Thyroid gland (tissue), 4 donors: ENCODE results near the gene NRDE2. TPM values are rescaled to one million over a fixed set of nuclear protein-coding genes. Genes with fewer than 3 reads are reported as not detected.
"Not testable (repeated sequence)": the region's sequence is repeated elsewhere in the genome, so short reads cannot be mapped to it uniquely, and the experiment has no call there.

ENCODE experiments used
- DNase-seq, 2 donors: peaks; one replicate each; pipeline ENCODE4 v3.0.0-alpha.2; 2019
- H3K27ac ChIP-seq, 3 donors: fragments of 200-600 bp; sonication (generic); 1 replicate in 2 of 3; 2 replicates in 1 of 3; pipeline ENCODE4 v1.5.1; 2016 to 2019; ENCODE audit warnings: mild to moderate bottlenecking in 1 of 3, moderate library complexity in 1 of 3
- H3K27me3 ChIP-seq: fragments of 200-600 bp; sonication (generic); one replicate; pipeline ENCODE4 v1.5.1; 2019
- H3K36me3 ChIP-seq, 2 donors: fragments of 200-600 bp; sonication (generic); one replicate each; pipeline ENCODE4 v1.5.1; 2016 to 2019
- H3K4me1 ChIP-seq, 2 donors: fragments of 200-600 bp; sonication (generic); one replicate each; pipeline ENCODE4 v1.5.1; 2017 to 2019
- H3K4me3 ChIP-seq, 3 donors: fragments of 200-600 bp; sonication (generic); replicated peaks in 1 of 3; 1 replicate in 2 of 3; 2 replicates in 1 of 3; pipeline ENCODE4 v1.5.1; 2016; ENCODE audit warnings: mild to moderate bottlenecking in 1 of 3
- H3K9me3 ChIP-seq: fragments of 200-600 bp; sonication (generic); one replicate; pipeline ENCODE4 v1.5.1; 2017
- POLR2A ChIP-seq, 2 donors: fragments of 450-650 bp; IDR thresholded peaks; one replicate each; pipeline ENCODE4 v1.6.1; 2017; ENCODE audit warnings: antibody characterized with exemption in 2 of 2, mild to moderate bottlenecking in 2 of 2, moderate library complexity in 1 of 2
- WGBS, 2 donors: methylation state at CpG; one replicate each; pipeline ENCODE4 v1.1.5; 2017; 5-methylcytosine and 5-hydroxymethylcytosine counted together
- intact Hi-C: fragments of 100-400 bp; cut with DNase I; formaldehyde crosslinking; loops from one replicate; pipeline ENCODE4 v1.15.1; 2023
- total RNA-seq, 4 donors: library from RNA; depleted of rRNA; stranded (reverse); fragments of >200 nt; gene quantifications; one replicate each; pipeline ENCODE4 v1.2.3, GENCODE V29; 2016
- TF ChIP-seq, protein P1 (sequence below), 6 experiments: fragments of 200-600 bp in 3 of 6; fragments of 450-650 bp in 3 of 6; sonication (generic) in 3 of 6; IDR thresholded peaks; one replicate each; pipeline ENCODE4 v1.5.1; 2016 to 2019; ENCODE audit warnings: antibody characterized with exemption in 6 of 6, mild to moderate bottlenecking in 2 of 6, inconsistent platforms in 1 of 6, moderate library complexity in 1 of 6

Gene NRDE2
- total RNA-seq, 4 donors from 2014 or later, result 21.7 to 38.7 (median 26.7) TPM

DNA sequence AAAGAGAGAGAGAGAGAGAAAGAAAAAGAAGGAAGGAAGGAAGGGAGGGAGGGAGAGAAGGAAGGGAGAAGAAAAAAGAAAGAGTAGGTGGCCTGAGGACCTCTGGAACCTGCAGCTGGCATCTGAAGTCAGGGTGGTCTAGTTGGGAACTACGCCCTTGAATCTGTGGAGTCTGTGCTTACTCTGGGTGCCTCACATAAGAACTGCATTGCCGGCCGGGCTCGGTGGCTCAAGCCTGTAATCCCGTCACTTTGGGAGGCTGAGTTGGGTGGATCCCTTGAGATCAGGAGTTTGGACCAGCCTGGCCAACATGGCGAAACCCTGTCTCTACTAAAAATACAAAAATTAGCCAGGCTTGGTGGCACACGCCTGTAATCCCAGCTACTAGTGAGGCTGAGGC lies 10.0 kb upstream of the NRDE2 start:
- H3K4me3 ChIP-seq, result no peak overlapping the region
- DNase-seq, result no peak
- no peaks in the 10 kb centered on the region for H3K27me3 ChIP-seq
- no peak overlapping the region for H3K27ac ChIP-seq
- intact Hi-C loops, result no loop called here
- TF ChIP-seq POLR2A (IDR thresholded peaks at IDR 0.05), result no peak
- TF ChIP-seq, protein P1, sequence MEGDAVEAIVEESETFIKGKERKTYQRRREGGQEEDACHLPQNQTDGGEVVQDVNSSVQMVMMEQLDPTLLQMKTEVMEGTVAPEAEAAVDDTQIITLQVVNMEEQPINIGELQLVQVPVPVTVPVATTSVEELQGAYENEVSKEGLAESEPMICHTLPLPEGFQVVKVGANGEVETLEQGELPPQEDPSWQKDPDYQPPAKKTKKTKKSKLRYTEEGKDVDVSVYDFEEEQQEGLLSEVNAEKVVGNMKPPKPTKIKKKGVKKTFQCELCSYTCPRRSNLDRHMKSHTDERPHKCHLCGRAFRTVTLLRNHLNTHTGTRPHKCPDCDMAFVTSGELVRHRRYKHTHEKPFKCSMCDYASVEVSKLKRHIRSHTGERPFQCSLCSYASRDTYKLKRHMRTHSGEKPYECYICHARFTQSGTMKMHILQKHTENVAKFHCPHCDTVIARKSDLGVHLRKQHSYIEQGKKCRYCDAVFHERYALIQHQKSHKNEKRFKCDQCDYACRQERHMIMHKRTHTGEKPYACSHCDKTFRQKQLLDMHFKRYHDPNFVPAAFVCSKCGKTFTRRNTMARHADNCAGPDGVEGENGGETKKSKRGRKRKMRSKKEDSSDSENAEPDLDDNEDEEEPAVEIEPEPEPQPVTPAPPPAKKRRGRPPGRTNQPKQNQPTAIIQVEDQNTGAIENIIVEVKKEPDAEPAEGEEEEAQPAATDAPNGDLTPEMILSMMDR (IDR thresholded peaks at IDR 0.05), result no peak
- no peaks in the 10 kb centered on the region for H3K4me1 ChIP-seq
- no peaks in the 10 kb centered on the region for H3K36me3 ChIP-seq
- no peaks in the 10 kb centered on the region for H3K9me3 ChIP-seq
- WGBS, 2 donors, result 75 to 77% methylated on average over 7 of the region's 7 CpGs

DNA sequence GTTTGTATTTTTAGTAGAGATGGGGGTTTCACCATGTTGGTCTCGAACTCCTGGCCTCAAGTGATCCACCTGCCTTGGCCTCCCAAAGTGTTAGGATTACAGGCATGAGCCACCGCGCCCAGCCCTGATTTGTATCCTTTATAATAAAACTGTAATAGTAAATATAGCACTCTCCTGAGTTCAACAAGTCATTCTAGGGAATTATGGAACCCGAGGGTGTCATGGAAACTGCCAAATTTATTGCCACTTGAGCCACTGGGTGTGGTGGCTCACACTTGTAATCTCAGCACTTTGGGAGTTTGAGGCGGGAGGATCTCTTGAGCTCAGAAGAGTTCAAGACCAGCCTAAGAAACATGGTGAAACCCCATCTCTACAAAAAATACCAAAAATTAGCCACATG lies 9.5 kb upstream of the NRDE2 start:
- H3K4me1 ChIP-seq, H3K27me3 ChIP-seq, H3K27ac ChIP-seq, H3K36me3 ChIP-seq, H3K4me3 ChIP-seq, intact Hi-C loops, H3K9me3 ChIP-seq, DNase-seq: not testable (repeated sequence)
- WGBS, 2 donors, result 81 to 89% methylated on average over 5 of the region's 5 CpGs

DNA sequence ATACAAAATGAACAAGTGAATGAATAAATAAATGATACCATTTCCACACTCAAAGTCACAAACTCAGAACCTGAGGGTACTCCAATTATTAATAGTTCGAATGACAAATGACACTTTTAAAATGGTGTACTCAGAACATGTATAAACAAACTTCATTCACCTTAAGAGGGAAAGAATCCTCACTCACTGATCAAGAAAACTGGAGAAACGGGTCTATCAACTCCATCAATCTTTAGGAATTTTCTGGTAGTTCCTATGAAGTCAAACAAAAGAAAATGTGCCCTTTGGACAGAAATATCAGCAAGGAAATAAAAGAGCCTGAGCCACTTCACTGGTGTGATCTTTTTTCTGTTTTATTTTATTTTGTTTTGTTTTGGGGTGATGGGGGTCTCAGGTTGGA lies 5.2 kb upstream of the NRDE2 start:
- Histone ChIP-seq H3K4me1 (no peaks in the 10 kb centered on the region), H3K4me3 (no peak overlapping the region), H3K36me3 (no peaks in the 10 kb centered on the region), H3K27me3 (no peaks in the 10 kb centered on the region), H3K27ac (peak overlapping the region in 1 of 3 donors; percentile 2), H3K9me3 (no peaks in the 10 kb centered on the region)
- intact Hi-C loops, result loop anchor here (10.0 kb wide), 1 partner anchor 48 kb away; no protein-coding TSS in a partner anchor
- no peak for DNase-seq
- WGBS, 2 donors, result 43 to 46% methylated on average over 2 of the region's 2 CpGs
- no peak for TF ChIP-seq POLR2A (IDR thresholded peaks at IDR 0.05)
- TF ChIP-seq, protein P1 (IDR thresholded peaks at IDR 0.05), result no peak

DNA sequence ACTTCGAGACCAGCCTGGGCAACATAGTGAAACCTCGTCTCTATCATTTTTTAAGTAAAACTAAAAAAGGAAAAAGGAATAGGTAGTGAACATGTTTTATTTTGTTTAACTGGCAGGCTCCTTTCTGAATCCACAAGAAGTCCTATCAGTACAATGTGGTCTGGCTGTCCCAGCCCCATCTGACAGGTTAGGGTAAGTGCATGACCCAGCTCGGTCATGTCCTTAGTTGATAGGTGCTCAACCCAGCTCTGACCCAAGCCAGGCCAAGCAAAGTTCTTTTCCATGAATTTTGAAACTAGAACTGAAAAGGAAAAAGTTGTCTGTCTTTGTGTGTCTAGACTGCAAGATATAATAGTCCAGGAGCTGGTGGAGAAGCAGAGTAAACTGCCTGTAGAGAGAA lies 4.7 kb upstream of the NRDE2 start:
- H3K4me3 ChIP-seq, result no peak overlapping the region
- no peaks in the 10 kb centered on the region for H3K27me3 ChIP-seq
- no peaks in the 10 kb centered on the region for H3K9me3 ChIP-seq
- intact Hi-C loops, result loop anchor here (10.0 kb wide), 1 partner anchor 48 kb away; no protein-coding TSS in a partner anchor
- H3K4me1 ChIP-seq, result no peaks in the 10 kb centered on the region
- peak overlapping the region in 1 of 3 donors; percentile 2 for H3K27ac ChIP-seq
- no peaks in the 10 kb centered on the region for H3K36me3 ChIP-seq
- DNase-seq, result no peak
- TF ChIP-seq POLR2A (IDR thresholded peaks at IDR 0.05), result no peak
- TF ChIP-seq, protein P1 (IDR thresholded peaks at IDR 0.05), result no peak
- WGBS, 2 donors, result 89 to 96% methylated on average over 3 of the region's 3 CpGs

DNA sequence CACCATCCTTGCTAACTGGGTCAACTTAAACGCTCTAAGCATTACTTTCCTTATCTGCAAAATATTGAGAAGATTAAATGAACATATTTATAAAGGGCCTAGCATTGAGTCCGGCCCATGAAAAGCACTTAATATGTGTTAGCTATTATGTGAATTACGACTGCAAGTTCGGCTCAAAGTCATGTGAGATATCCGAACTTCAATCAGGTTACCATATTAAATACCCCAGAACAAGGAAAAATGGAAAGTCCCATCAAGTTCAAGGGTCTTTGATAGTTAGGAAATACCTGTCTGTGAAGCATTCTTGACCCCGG lies 487 bp upstream of the NRDE2 start:
- 55% methylated on average over 6 of the region's 6 CpGs for WGBS, 2 donors
- Histone ChIP-seq H3K36me3 (no peaks in the 10 kb centered on the region), H3K27me3 (no peaks in the 10 kb centered on the region), H3K4me1 (peaks cover 7 to 12% of the 10 kb centered on the region in 2 donors), H3K9me3 (no peaks in the 10 kb centered on the region), H3K27ac (peak overlapping the region; percentile 55 to 88 (median 61)), H3K4me3 (peak overlapping the region; percentile 34 to 79 (median 48))
- no peak for DNase-seq
- no peak for TF ChIP-seq POLR2A (IDR thresholded peaks at IDR 0.05)
- TF ChIP-seq, protein P1 (IDR thresholded peaks at IDR 0.05), result no peak
- intact Hi-C loops, result loop anchor here (10.0 kb wide), 1 partner anchor 53 kb away; no protein-coding TSS in a partner anchor
